ENCODE results near the gene TSPAN12. TPM values are rescaled to one million over a fixed set of nuclear protein-coding genes. Genes with fewer than 3 reads are reported as not detected.

Gene TSPAN12
- total and polyA plus RNA-seq, 5 donors from 2014 or later = 0.26 TPM; not detected in 4

- Mint-ChIP-seq H3K4me3 (no peak overlapping the region), H3K27ac (no peak overlapping the region), H3K27me3 (no peaks in the 10 kb centered on the region)
Measured at GRCh38 chr7:120738816-120739215, 119.1 kb downstream of the TSPAN12 start.

More at GRCh38 chr7:120738816-120739215, 119.1 kb downstream of the TSPAN12 start:
- H3K9me3 ChIP-seq (ENCODE audit: control insufficient read depth in 2 of 2, low read length in 2 of 2) = no peaks in the 10 kb centered on the region
- H3K4me1 ChIP-seq (ENCODE audit: control insufficient read depth, insufficient read depth, low read length, poor library complexity, severe bottlenecking) = no peaks in the 10 kb centered on the region
- no peak overlapping the region for H3K4me3 ChIP-seq (ENCODE audit: low read depth, low read length)
- H3K36me3 Mint-ChIP-seq = no peaks in the 10 kb centered on the region
- DNase-seq (no peak), ATAC-seq (ENCODE audit: low read depth in 2 of 2) (no peak)
- no peaks in the 10 kb centered on the region for H3K4me1 Mint-ChIP-seq
- H3K27ac ChIP-seq (ENCODE audit: insufficient read depth, low read length, poor library complexity, severe bottlenecking) = no peak overlapping the region
- peaks cover 0 to 4% (median 0%) of the 10 kb centered on the region in 7 donors for H3K9me3 Mint-ChIP-seq
- no peaks in the 10 kb centered on the region for H3K27me3 ChIP-seq (ENCODE audit: control insufficient read depth, insufficient read depth, low read length)
- H3K36me3 ChIP-seq (ENCODE audit: control insufficient read depth, insufficient read depth, low read length) = no peaks in the 10 kb centered on the region

Other genes starting within 250 kb of the TSPAN12 start
- 49.3 TPM for gene ING3, start 92.6 kb upstream of the TSPAN12 start, total RNA-seq
- 10 to 100 TPM; 30.4 to 41.6 (median 36.6) TPM for gene ING3, start 92.6 kb upstream of the TSPAN12 start, polyA plus RNA-seq
- 0.17 TPM for gene CPED1, start 130.6 kb upstream of the TSPAN12 start, total RNA-seq
- gene CPED1, start 130.6 kb upstream of the TSPAN12 start, polyA plus RNA-seq = under 1 TPM in 1 of 4 donors, not detected in 3; 0.24 TPM